NCI-H510A treated with DMSO at 0.1 percent for 48 hours (cell line): ENCODE results near the gene ANKS6.
A peak's percentile ranks its signal among the peaks of the same experiment; 100 is the strongest.

ENCODE experiments used
- DNase-seq: peaks from one replicate; lab custom pipeline; 2025; lab: John Stamatoyannopoulos, UW

The ANKS6 gene

GRCh38 chr9:98815391-98815951 lies 19.1 kb upstream of the ANKS6 start:
- DNase-seq = no peak

GRCh38 chr9:98811051-98811650 lies 14.8 kb upstream of the ANKS6 start:
- no peak for DNase-seq

GRCh38 chr9:98810102-98810842 lies 13.9 kb upstream of the ANKS6 start:
- no peak for DNase-seq

GRCh38 chr9:98809311-98810101 lies 13.2 kb upstream of the ANKS6 start:
- DNase-seq = no peak

- DNase-seq = no peak
Measured at GRCh38 chr9:98808875-98809274, 12.5 kb upstream of the ANKS6 start.

GRCh38 chr9:98808411-98808815 lies 12.1 kb upstream of the ANKS6 start:
- peak; percentile 67 for DNase-seq

- DNase-seq = no peak
Measured at GRCh38 chr9:98807814-98808195, 11.4 kb upstream of the ANKS6 start.

GRCh38 chr9:98807070-98807813 lies 10.9 kb upstream of the ANKS6 start, which contains the start of gene GALNT12:
TSS of gene GALNT12 (plus strand) at chr9:98807670. CDS start at chr9:98807699, 29 bp downstream.
- peak; percentile 27 for DNase-seq

- DNase-seq = no peak
Measured at GRCh38 chr9:98806394-98807035, 10.2 kb upstream of the ANKS6 start.

GRCh38 chr9:98805506-98806272 lies 9.3 kb upstream of the ANKS6 start:
- DNase-seq = no peak

GRCh38 chr9:98804083-98804482 lies 7.7 kb upstream of the ANKS6 start:
- DNase-seq = no peak

GRCh38 chr9:98801969-98802371 lies 5.6 kb upstream of the ANKS6 start:
- DNase-seq = no peak

- no peak for DNase-seq
Measured at GRCh38 chr9:98801561-98801960, 5.2 kb upstream of the ANKS6 start.

GRCh38 chr9:98798254-98798653 lies 1.9 kb upstream of the ANKS6 start:
- DNase-seq = no peak

GRCh38 chr9:98797491-98797890 lies 1.1 kb upstream of the ANKS6 start:
- no peak for DNase-seq

- peak; percentile 21 for DNase-seq
Measured at GRCh38 chr9:98795970-98796363, 388 bp downstream of the ANKS6 start.

GRCh38 chr9:98795295-98795955 lies 930 bp downstream of the ANKS6 start:
- DNase-seq = no peak

- DNase-seq = no peak
Measured at GRCh38 chr9:98794802-98795201, 1.6 kb downstream of the ANKS6 start.

- peak; percentile 15 for DNase-seq
Measured at GRCh38 chr9:98793031-98793430, 3.3 kb downstream of the ANKS6 start.
